Adrenal gland (tissue), 12 donors: Measurements from ENCODE around the gene POU6F1. TPM values are rescaled to one million over a fixed set of nuclear protein-coding genes. Genes with fewer than 3 reads are reported as not detected.

Source experiments
- DNase-seq, 7 donors: peaks; one replicate each; pipeline ENCODE4 v3.0.0-alpha.2; 2019 to 2020
- H3K27ac ChIP-seq, 5 donors: fragments of 200-600 bp; sonication (generic) in 4 of 5; 1 replicate in 3 of 5; 2 replicates in 2 of 5; pipeline versions ENCODE4 v1.5.1 to v1.8.0; 2016 to 2020; ENCODE audit warnings: mild to moderate bottlenecking in 1 of 5
- H3K27me3 ChIP-seq: fragments of 200-600 bp; 2 replicates; pipeline ENCODE4 v1.8.0; 2021
- H3K36me3 ChIP-seq, 2 donors: fragments of 200-600 bp; replicated peaks in 1 of 2; 1 replicate in 1 of 2; 2 replicates in 1 of 2; pipeline versions ENCODE4 v1.5.1 to v1.8.0; 2018 to 2022
- H3K4me1 ChIP-seq, 2 donors: fragments of 200-600 bp; replicated peaks in 1 of 2; 1 replicate in 1 of 2; 2 replicates in 1 of 2; pipeline versions ENCODE4 v1.5.1 to v1.8.0; 2018 to 2021
- H3K4me3 ChIP-seq, 4 donors: fragments of 200-600 bp; sonication (generic) in 3 of 4; one replicate each; pipeline ENCODE4 v1.5.1; 2016 to 2018
- H3K9me3 ChIP-seq, 3 donors: fragments of 200-600 bp; sonication (generic) in 1 of 3; replicated peaks in 1 of 3; 1 replicate in 2 of 3; 2 replicates in 1 of 3; pipeline versions ENCODE4 v1.5.1 to v1.8.0; 2016 to 2021
- POLR2A ChIP-seq, 2 donors: fragments of 450-650 bp; IDR thresholded peaks; one replicate each; pipeline ENCODE4 v1.6.1; 2017; ENCODE audit warnings: antibody characterized with exemption in 2 of 2, mild to moderate bottlenecking in 2 of 2, moderate library complexity in 1 of 2
- WGBS, 4 donors: extraction: QIAGEN DNeasy Blood & Tissue Kit in 2 of 4; methylation state at CpG; one replicate each; pipeline versions ENCODE4 v1.1.5 to v1.1.7; 2013 to 2017; 5-methylcytosine and 5-hydroxymethylcytosine counted together
- intact Hi-C, 2 donors: fragments of 100-400 bp; cut with DNase I; formaldehyde crosslinking; loops; one replicate each; pipeline versions ENCODE4 v1.14.1 to v1.15.0; 2022 to 2023
- polyA plus RNA-seq, 3 donors: library from polyadenylated mRNA; stranded (reverse); fragments of 200-250 nt in 2 of 3; fragments of 350-450 nt in 1 of 3; fragmentation: Illumina TruSeq in 1 of 3; extraction: RNeasy Lipid Tissue Mini Kit (QIAGEN cat#74804) in 1 of 3; gene quantifications; one replicate each; pipeline ENCODE4 v1.2.3, GENCODE V29; 2013 to 2014
- total RNA-seq, 9 donors: library from RNA; depleted of rRNA in 4 of 9; stranded (reverse); fragments of >200 nt in 4 of 9; fragments of 120-200 nt in 1 of 9; fragmentation: NEBNext Ultra II Directional in 1 of 9; extraction: Animal tissue kit (Norgen Biotek cat#: 25700) in 1 of 9; gene quantifications; one replicate each; pipeline versions ENCODE4 v1.1.0 to v1.2.4, GENCODE V29; 2013 to 2023
- TF ChIP-seq, protein P1 (sequence below), 6 experiments: fragments of 450-650 bp in 4 of 6; fragments of 200-600 bp in 2 of 6; sonication (generic) in 1 of 6; IDR thresholded peaks; 1 replicate in 5 of 6; 2 replicates in 1 of 6; pipeline versions ENCODE4 v1.5.1 to v1.8.0; 2016 to 2021; ENCODE audit warnings: antibody characterized with exemption in 6 of 6, mild to moderate bottlenecking in 2 of 6, moderate library complexity in 1 of 6
- donor health status: healthy with polysubstance abuse.
- donor health status: Bipolar disorder and iron deficiency.
- donor health status: DM: yes; HTN: yes; CAD: no.
- donor health status: DM: no; HTN: no; CAD: no.
- donor health status: DM: no; HTN: no; CAD: no.
- donor health status: DM: yes; HTN: yes; CAD: no.

POU6F1 gene
- total and polyA plus RNA-seq, 12 donors, result 2.2 to 19.3 (median 10.6) TPM

- H3K27me3 ChIP-seq, result no peaks in the 10 kb centered on the region
- H3K27ac ChIP-seq, result no peak overlapping the region
- intact Hi-C loops, result no loop called here
- H3K36me3 ChIP-seq, result peaks cover 0 to 7% of the 10 kb centered on the region in 2 donors
- DNase-seq, result no peak
- TF ChIP-seq, protein P1, sequence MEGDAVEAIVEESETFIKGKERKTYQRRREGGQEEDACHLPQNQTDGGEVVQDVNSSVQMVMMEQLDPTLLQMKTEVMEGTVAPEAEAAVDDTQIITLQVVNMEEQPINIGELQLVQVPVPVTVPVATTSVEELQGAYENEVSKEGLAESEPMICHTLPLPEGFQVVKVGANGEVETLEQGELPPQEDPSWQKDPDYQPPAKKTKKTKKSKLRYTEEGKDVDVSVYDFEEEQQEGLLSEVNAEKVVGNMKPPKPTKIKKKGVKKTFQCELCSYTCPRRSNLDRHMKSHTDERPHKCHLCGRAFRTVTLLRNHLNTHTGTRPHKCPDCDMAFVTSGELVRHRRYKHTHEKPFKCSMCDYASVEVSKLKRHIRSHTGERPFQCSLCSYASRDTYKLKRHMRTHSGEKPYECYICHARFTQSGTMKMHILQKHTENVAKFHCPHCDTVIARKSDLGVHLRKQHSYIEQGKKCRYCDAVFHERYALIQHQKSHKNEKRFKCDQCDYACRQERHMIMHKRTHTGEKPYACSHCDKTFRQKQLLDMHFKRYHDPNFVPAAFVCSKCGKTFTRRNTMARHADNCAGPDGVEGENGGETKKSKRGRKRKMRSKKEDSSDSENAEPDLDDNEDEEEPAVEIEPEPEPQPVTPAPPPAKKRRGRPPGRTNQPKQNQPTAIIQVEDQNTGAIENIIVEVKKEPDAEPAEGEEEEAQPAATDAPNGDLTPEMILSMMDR (IDR thresholded peaks at IDR 0.05), result no peak
- no peak for TF ChIP-seq POLR2A (IDR thresholded peaks at IDR 0.05)
- no peaks in the 10 kb centered on the region for H3K9me3 ChIP-seq
- WGBS, 4 donors, result 60 to 75% (median 68%) methylated on average over 5 of the region's 5 CpGs
- H3K4me1 ChIP-seq, result peaks cover 0 to 8% of the 10 kb centered on the region in 2 donors
- no peak overlapping the region for H3K4me3 ChIP-seq
Measured at GRCh38 chr12:51187370-51187987, 30.4 kb downstream of the POU6F1 start.

GRCh38 chr12:51186465-51187085 lies 31.3 kb downstream of the POU6F1 start:
- no peaks in the 10 kb centered on the region for H3K27me3 ChIP-seq
- no peak for TF ChIP-seq POLR2A (IDR thresholded peaks at IDR 0.05)
- DNase-seq, result no peak
- peak overlapping the region in 1 of 5 donors; percentile 0 for H3K27ac ChIP-seq
- peaks cover 0 to 7% of the 10 kb centered on the region in 2 donors for H3K36me3 ChIP-seq
- H3K4me3 ChIP-seq, result no peak overlapping the region
- H3K4me1 ChIP-seq, result peaks cover 0 to 8% of the 10 kb centered on the region in 2 donors
- no peaks in the 10 kb centered on the region for H3K9me3 ChIP-seq
- WGBS, 4 donors, result 55 to 62% (median 60%) methylated on average over 3 of the region's 3 CpGs
- intact Hi-C loops, result no loop called here

GRCh38 chr12:51185171-51185717 lies 32.6 kb downstream of the POU6F1 start:
- H3K36me3 ChIP-seq, result peaks cover 0 to 7% of the 10 kb centered on the region in 2 donors
- no peak overlapping the region for H3K27ac ChIP-seq
- DNase-seq, result no peak
- H3K4me3 ChIP-seq, result no peak overlapping the region
- H3K27me3 ChIP-seq, result no peaks in the 10 kb centered on the region
- no peaks in the 10 kb centered on the region for H3K9me3 ChIP-seq
- WGBS, 4 donors, result 78 to 92% (median 89%) methylated on average over 6 of the region's 6 CpGs
- intact Hi-C loops, result no loop called here
- TF ChIP-seq, protein P1 (IDR thresholded peaks at IDR 0.05), result no peak
- no peak for TF ChIP-seq POLR2A (IDR thresholded peaks at IDR 0.05)
- H3K4me1 ChIP-seq, result peaks cover 0 to 8% of the 10 kb centered on the region in 2 donors

DNA sequence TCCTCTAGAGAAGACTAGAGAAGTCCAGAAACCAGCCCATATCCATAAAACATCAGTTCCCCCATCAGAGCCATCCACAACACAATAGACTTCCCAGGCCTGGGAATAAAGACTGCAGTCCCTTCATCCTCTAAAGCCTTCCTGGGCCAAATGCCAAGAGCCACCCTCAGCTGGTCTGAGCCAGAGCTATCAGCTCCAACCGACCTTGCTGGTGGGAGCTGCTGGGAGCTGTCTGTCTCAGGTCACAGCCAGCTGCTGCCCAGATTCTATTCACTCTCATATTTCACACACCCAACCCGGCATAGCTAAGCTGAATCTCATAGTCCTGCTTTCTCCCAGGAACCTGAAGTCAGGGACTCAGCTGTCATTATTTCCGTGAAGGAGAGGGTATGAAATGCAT lies 34.0 kb downstream of the POU6F1 start:
- no peak for TF ChIP-seq POLR2A (IDR thresholded peaks at IDR 0.05)
- TF ChIP-seq, protein P1 (IDR thresholded peaks at IDR 0.05), result no peak
- peak; percentile 73 to 89 (median 83) for DNase-seq
- Histone ChIP-seq H3K27ac (no peak overlapping the region), H3K4me3 (no peak overlapping the region), H3K4me1 (peaks cover 0 to 8% of the 10 kb centered on the region in 2 donors), H3K36me3 (no peaks in the 10 kb centered on the region), H3K9me3 (no peaks in the 10 kb centered on the region), H3K27me3 (no peaks in the 10 kb centered on the region)
- intact Hi-C loops, result no loop called here
- WGBS, 4 donors, result 30 to 40% (median 33%) methylated on average over 3 of the region's 3 CpGs
